Kidney (tissue), 14 donors: ENCODE data around the gene EFNB3. TPM values are rescaled to one million over a fixed set of nuclear protein-coding genes. Genes with fewer than 3 reads are reported as not detected.

Experiments used
- DNase-seq, 5 donors: peaks; one replicate each; pipeline ENCODE4 v3.0.0-alpha.2; 2013 to 2020
- FAIRE-seq: peaks from 2 replicates; lab custom pipeline; 2012; peaks lifted over from hg19 to GRCh38; lab: Jason Lieb, UNC
- H3K27ac ChIP-seq, 2 donors: one replicate each; pipeline ENCODE4 v1.7.0; 2013; ENCODE audit warnings: low read depth in 2 of 2, low read length in 2 of 2, inconsistent platforms in 1 of 2
- H3K27me3 ChIP-seq: one replicate; pipeline ENCODE4 v1.7.1; 2013; ENCODE audit warnings: low read length, inconsistent platforms; ENCODE audit not compliant: control insufficient read depth, insufficient read depth
- H3K36me3 ChIP-seq, 3 donors: one replicate each; pipeline versions ENCODE4 v1.7.0 to v1.7.1; 2013; ENCODE audit warnings: low read length in 3 of 3, control low read depth in 1 of 3, inconsistent platforms in 1 of 3; ENCODE audit not compliant: insufficient read depth in 3 of 3, control insufficient read depth in 2 of 3
- H3K4me1 ChIP-seq, 3 donors: one replicate each; pipeline versions ENCODE4 v1.7.0 to v1.7.1; 2013; ENCODE audit warnings: low read length in 3 of 3, inconsistent platforms in 1 of 3, low read depth in 1 of 3; ENCODE audit not compliant: control insufficient read depth in 2 of 3, insufficient read depth in 2 of 3
- H3K4me3 ChIP-seq, 3 donors: one replicate each; pipeline versions ENCODE4 v1.7.0 to v1.8.1; 2013; ENCODE audit warnings: low read length in 3 of 3, control low read depth in 1 of 3, inconsistent platforms in 1 of 3
- H3K9ac ChIP-seq, 3 donors: one replicate each; pipeline versions ENCODE4 v1.7.0 to v1.7.1; 2013; ENCODE audit warnings: low read length in 3 of 3, control low read depth in 1 of 3, inconsistent platforms in 1 of 3
- H3K9me3 ChIP-seq, 3 donors: one replicate each; pipeline versions ENCODE4 v1.7.0 to v1.7.1; 2013; ENCODE audit warnings: low read length in 3 of 3, control low read depth in 1 of 3, inconsistent platforms in 1 of 3; ENCODE audit not compliant: control insufficient read depth in 2 of 3, insufficient read depth in 1 of 3
- CTCF ChIP-seq: IDR thresholded peaks from 3 replicates; pipeline ENCODE4 v1.5.1; 2012; ENCODE audit warnings: mild to moderate bottlenecking, moderate library complexity, borderline replicate concordance; ENCODE audit not compliant: insufficient read depth; ENCODE audit errors: extremely low read depth
- intact Hi-C: fragments of 100-400 bp; cut with DNase I; formaldehyde crosslinking; loops from one replicate; pipeline ENCODE4 v1.11.1; 2022
- polyA plus RNA-seq: library from polyadenylated mRNA; stranded (reverse); fragments of 350-450 nt; fragmentation: Illumina TruSeq; extraction: RNeasy Lipid Tissue Mini Kit (QIAGEN cat#74804); gene quantifications from one replicate; pipeline ENCODE4 v1.2.3, GENCODE V29; 2014; ENCODE audit warnings: low read depth, low replicate concordance; ENCODE audit not compliant: insufficient read depth
- total RNA-seq: library from RNA; stranded (reverse); fragmentation: NEBNext Ultra II Directional; extraction: Animal tissue kit (Norgen Biotek cat#: 25700); gene quantifications from one replicate; pipeline ENCODE4 v1.2.1, GENCODE V29; 2021
- donor health status: control.
- donor health status: control.
- donor health status: control.
- donor health status: control.
- donor health status: control.
- donor health status: DM: yes; HTN: yes; CAD: no.
- donor health status: Normal renal cell carcinoma (clear cell type).

The EFNB3 gene
- total and polyA plus RNA-seq, 2 donors from 2014 or later, result 2.3 to 3.5 TPM

GRCh38 chr17:7721612-7722011 lies 16.6 kb downstream of the EFNB3 start:
- Histone ChIP-seq H3K9me3 (no peaks in the 10 kb centered on the region), H3K4me1 (peaks cover 0 to 5% (median 0%) of the 10 kb centered on the region in 3 donors), H3K9ac (no peak overlapping the region), H3K36me3 (no peaks in the 10 kb centered on the region), H3K27ac (no peak overlapping the region), H3K4me3 (no peak overlapping the region), H3K27me3 (no peaks in the 10 kb centered on the region)
- intact Hi-C loops, result no loop called here
- no peak for FAIRE-seq
- TF ChIP-seq CTCF, result no peak
- DNase-seq, result no peak

GRCh38 chr17:7727886-7728285 lies 22.9 kb downstream of the EFNB3 start:
- Histone ChIP-seq H3K27ac (no peak overlapping the region), H3K4me3 (no peak overlapping the region), H3K9me3 (no peaks in the 10 kb centered on the region), H3K27me3 (no peaks in the 10 kb centered on the region), H3K36me3 (no peaks in the 10 kb centered on the region), H3K4me1 (no peaks in the 10 kb centered on the region), H3K9ac (no peak overlapping the region)
- TF ChIP-seq CTCF, result no peak
- intact Hi-C loops, result no loop called here
- FAIRE-seq (no peak), DNase-seq (no peak)

- no peak overlapping the region for H3K27ac ChIP-seq
- no peak for TF ChIP-seq CTCF
- H3K9me3 ChIP-seq, result no peaks in the 10 kb centered on the region
- FAIRE-seq (no peak), DNase-seq (no peak)
- H3K36me3 ChIP-seq, result no peaks in the 10 kb centered on the region
- no peaks in the 10 kb centered on the region for H3K4me1 ChIP-seq
- no peak overlapping the region for H3K9ac ChIP-seq
- intact Hi-C loops, result no loop called here
- H3K27me3 ChIP-seq, result no peaks in the 10 kb centered on the region
- H3K4me3 ChIP-seq, result no peak overlapping the region
Observed at GRCh38 chr17:7729816-7730215, 24.8 kb downstream of the EFNB3 start.

- no peak for TF ChIP-seq CTCF
Observed at GRCh38 chr17:7732981-7733539, 28.1 kb downstream of the EFNB3 start.

More at GRCh38 chr17:7732981-7733539, 28.1 kb downstream of the EFNB3 start:
- H3K27ac ChIP-seq, result no peak overlapping the region
- H3K36me3 ChIP-seq, result no peaks in the 10 kb centered on the region
- H3K9me3 ChIP-seq, result no peaks in the 10 kb centered on the region
- no peak overlapping the region for H3K4me3 ChIP-seq
- DNase-seq, result peak in 1 of 5 donors; percentile 17
- FAIRE-seq, result no peak
- H3K9ac ChIP-seq, result no peak overlapping the region
- no peaks in the 10 kb centered on the region for H3K27me3 ChIP-seq
- no peaks in the 10 kb centered on the region for H3K4me1 ChIP-seq
- intact Hi-C loops, result no loop called here
